Right lobe of liver (tissue), 6 donors: ENCODE measurements around the gene FSTL5. TPM values are rescaled to one million over a fixed set of nuclear protein-coding genes. Genes with fewer than 3 reads are reported as not detected.

Source experiments
- ATAC-seq, 4 donors: fragments of 200-7000 bp; cut with Tn5 transposase; one replicate each; pipeline ENCODE4 v1.9.1; 2020; ENCODE audit warnings: mild to moderate bottlenecking in 4 of 4, moderate library complexity in 4 of 4
- DNase-seq, 3 donors: peaks; one replicate each; pipeline ENCODE4 v3.0.0-alpha.2; 2020
- H3K27ac ChIP-seq, 3 donors: fragments of 200-600 bp; one replicate each; pipeline ENCODE4 v1.8.0; 2022
- H3K27me3 ChIP-seq, 2 donors: fragments of 200-600 bp; one replicate each; pipeline ENCODE4 v1.8.0; 2022
- H3K36me3 ChIP-seq, 4 donors: fragments of 200-600 bp; sonication (generic) in 1 of 4; one replicate each; pipeline versions ENCODE4 v1.5.1 to v1.8.0; 2017 to 2022; ENCODE audit warnings: control low read depth in 1 of 4
- H3K4me1 ChIP-seq, 4 donors: fragments of 200-600 bp; sonication (generic) in 1 of 4; one replicate each; pipeline versions ENCODE4 v1.5.1 to v1.8.0; 2017 to 2022; ENCODE audit warnings: control low read depth in 1 of 4
- H3K4me3 ChIP-seq, 3 donors: fragments of 200-600 bp; one replicate each; pipeline ENCODE4 v1.8.0; 2022
- H3K9me3 ChIP-seq, 4 donors: fragments of 200-600 bp; sonication (generic) in 1 of 4; one replicate each; pipeline versions ENCODE4 v1.5.1 to v1.8.0; 2017 to 2022; ENCODE audit warnings: control low read depth in 1 of 4
- CTCF ChIP-seq, 4 donors: fragments of 200-600 bp in 3 of 4; fragments of 450-650 bp in 1 of 4; IDR thresholded peaks; one replicate each; pipeline versions ENCODE4 v1.5.1 to v1.8.0; 2016 to 2022; ENCODE audit warnings: antibody characterized with exemption in 4 of 4, mild to moderate bottlenecking in 2 of 4
- POLR2A ChIP-seq: fragments of 450-650 bp; IDR thresholded peaks from one replicate; pipeline ENCODE4 v1.6.1; 2017; ENCODE audit warnings: antibody characterized with exemption, mild to moderate bottlenecking
- WGBS: methylation state at CpG from one replicate; pipeline ENCODE4 v1.1.6; 2018; ENCODE audit warnings: low coverage, low lambda C conversion rate; ENCODE audit not compliant: insufficient coverage; ENCODE audit errors: missing lambda C conversion rate; 5-methylcytosine and 5-hydroxymethylcytosine counted together
- intact Hi-C, 2 donors: fragments of 100-400 bp; cut with DNase I; formaldehyde crosslinking; loops; one replicate each; pipeline versions ENCODE4 v1.11.2 to v1.14.1; 2022
- total RNA-seq, 6 experiments: library from RNA; depleted of rRNA in 2 of 6; stranded (reverse); fragments of >200 nt in 2 of 6; fragmentation: NEBNext Ultra II Directional in 3 of 6; extraction: Animal tissue kit (Norgen Biotek cat#: 25700) in 3 of 6; gene quantifications; one replicate each; pipeline versions ENCODE4 v1.1.0 to v1.2.4, GENCODE V29; 2016 to 2023
- donor health status: DM: no; HTN: yes; CAD: no.
- donor health status: DM: no; HTN: no; CAD: no.
- donor health status: DM: no; HTN: no; CAD: no.
- donor health status: DM: no; HTN: yes; CAD: no.
- donor health status: DM: no; HTN: yes; CAD: no.

FSTL5 gene
- total RNA-seq, 6 experiments from 2014 or later, result 0.12 to 0.95 TPM; not detected in 4

GRCh38 chr4:162101337-162101736 is 62.5 kb downstream of the FSTL5 start:
- ATAC-seq, result no peak
- Histone ChIP-seq H3K4me1 (no peaks in the 10 kb centered on the region), H3K4me3 (no peak overlapping the region), H3K36me3 (no peaks in the 10 kb centered on the region), H3K27me3 (no peaks in the 10 kb centered on the region), H3K9me3 (no peaks in the 10 kb centered on the region), H3K27ac (no peak overlapping the region)
- no peak for DNase-seq
- intact Hi-C loops, result no loop called here
- TF ChIP-seq POLR2A (no peak), CTCF (IDR thresholded peaks at IDR 0.05) (no peak)
- WGBS, result 38% methylated on average over 1 of the region's 1 CpG

- whole genome bisulfite sequencing, result 44% methylated on average over 2 of the region's 2 CpGs
- ATAC-seq, result no peak
- no peaks in the 10 kb centered on the region for H3K27me3 ChIP-seq
These were observed 88.1 kb downstream of the FSTL5 start for GRCh38 chr4:162075726-162076125.

GRCh38 chr4:162061214-162061613 is 102.6 kb downstream of the FSTL5 start:
- Histone ChIP-seq H3K36me3 (no peaks in the 10 kb centered on the region), H3K27me3 (no peaks in the 10 kb centered on the region), H3K9me3 (no peaks in the 10 kb centered on the region), H3K4me3 (no peak overlapping the region), H3K4me1 (no peaks in the 10 kb centered on the region), H3K27ac (no peak overlapping the region)
- DNase-seq (no peak), ATAC-seq (no peak)
- TF ChIP-seq POLR2A, result no peak
- no peak for TF ChIP-seq CTCF (IDR thresholded peaks at IDR 0.05)
- 56% methylated on average over 2 of the region's 2 CpGs for WGBS
- intact Hi-C loops, result no loop called here

More at GRCh38 chr4:162075726-162076125, 88.1 kb downstream of the FSTL5 start:
- Histone ChIP-seq H3K36me3 (no peaks in the 10 kb centered on the region), H3K4me3 (no peak overlapping the region), H3K9me3 (no peaks in the 10 kb centered on the region), H3K4me1 (no peaks in the 10 kb centered on the region), H3K27ac (no peak overlapping the region)
- TF ChIP-seq CTCF (IDR thresholded peaks at IDR 0.05), result no peak
- no peak for TF ChIP-seq POLR2A
- DNase-seq, result no peak
- intact Hi-C loops, result no loop called here

- TF ChIP-seq POLR2A (no peak), CTCF (IDR thresholded peaks at IDR 0.05) (no peak)
- Histone ChIP-seq H3K4me3 (no peak overlapping the region), H3K27ac (no peak overlapping the region), H3K4me1 (no peaks in the 10 kb centered on the region), H3K9me3 (no peaks in the 10 kb centered on the region), H3K36me3 (no peaks in the 10 kb centered on the region), H3K27me3 (no peaks in the 10 kb centered on the region)
- intact Hi-C loops, result no loop called here
- WGBS, result 18% methylated on average over 1 of the region's 1 CpG
- DNase-seq, result no peak
- ATAC-seq, result no peak
These were observed 104.1 kb downstream of the FSTL5 start for GRCh38 chr4:162059656-162060055.

GRCh38 chr4:162056990-162057389 is 106.8 kb downstream of the FSTL5 start:
- intact Hi-C loops, result no loop called here
- H3K36me3 ChIP-seq, result no peaks in the 10 kb centered on the region

More at GRCh38 chr4:162056990-162057389, 106.8 kb downstream of the FSTL5 start:
- no peak overlapping the region for H3K4me3 ChIP-seq
- H3K4me1 ChIP-seq, result no peaks in the 10 kb centered on the region
- WGBS, result 33% methylated on average over 8 of the region's 8 CpGs
- ATAC-seq (no peak), DNase-seq (no peak)
- H3K27ac ChIP-seq, result no peak overlapping the region
- TF ChIP-seq CTCF (IDR thresholded peaks at IDR 0.05) (no peak), POLR2A (no peak)
- H3K27me3 ChIP-seq, result no peaks in the 10 kb centered on the region
- H3K9me3 ChIP-seq, result no peaks in the 10 kb centered on the region
